ENCODE results near the gene ZBTB20.

ZBTB20 gene

DNA sequence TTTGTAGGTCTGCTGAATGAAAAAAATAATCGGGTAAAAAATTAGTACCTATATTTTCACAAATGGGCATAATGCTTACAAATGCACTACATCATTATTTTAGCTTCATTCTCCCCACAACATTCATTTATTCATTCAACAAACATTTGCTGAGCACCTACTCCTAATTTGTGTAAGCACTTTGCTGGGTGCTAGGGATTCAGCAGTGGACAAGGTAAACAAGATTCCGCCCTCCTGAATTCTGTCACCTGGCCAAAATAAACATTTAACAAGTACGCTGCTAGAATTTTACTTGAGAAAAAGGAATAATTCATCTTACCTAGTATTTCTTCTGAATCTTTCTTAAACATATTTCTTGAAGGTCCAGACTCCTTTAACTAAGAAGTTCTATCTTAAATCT, 781.2 kb downstream of the ZBTB20 start:
- Histone ChIP-seq H3K27ac (replicated peaks) (no peak overlapping the region), H3K27me3 (ENCODE audit: insufficient read depth, poor library complexity, severe bottlenecking) (peaks cover 3% of the 10 kb centered on the region), H3K4me3 (replicated peaks; ENCODE audit: insufficient read depth, low read length) (no peak overlapping the region)
- TF ChIP-seq, protein P1, sequence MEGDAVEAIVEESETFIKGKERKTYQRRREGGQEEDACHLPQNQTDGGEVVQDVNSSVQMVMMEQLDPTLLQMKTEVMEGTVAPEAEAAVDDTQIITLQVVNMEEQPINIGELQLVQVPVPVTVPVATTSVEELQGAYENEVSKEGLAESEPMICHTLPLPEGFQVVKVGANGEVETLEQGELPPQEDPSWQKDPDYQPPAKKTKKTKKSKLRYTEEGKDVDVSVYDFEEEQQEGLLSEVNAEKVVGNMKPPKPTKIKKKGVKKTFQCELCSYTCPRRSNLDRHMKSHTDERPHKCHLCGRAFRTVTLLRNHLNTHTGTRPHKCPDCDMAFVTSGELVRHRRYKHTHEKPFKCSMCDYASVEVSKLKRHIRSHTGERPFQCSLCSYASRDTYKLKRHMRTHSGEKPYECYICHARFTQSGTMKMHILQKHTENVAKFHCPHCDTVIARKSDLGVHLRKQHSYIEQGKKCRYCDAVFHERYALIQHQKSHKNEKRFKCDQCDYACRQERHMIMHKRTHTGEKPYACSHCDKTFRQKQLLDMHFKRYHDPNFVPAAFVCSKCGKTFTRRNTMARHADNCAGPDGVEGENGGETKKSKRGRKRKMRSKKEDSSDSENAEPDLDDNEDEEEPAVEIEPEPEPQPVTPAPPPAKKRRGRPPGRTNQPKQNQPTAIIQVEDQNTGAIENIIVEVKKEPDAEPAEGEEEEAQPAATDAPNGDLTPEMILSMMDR (IDR thresholded peaks at IDR 0.05; ENCODE audit: insufficient read depth, low read length): no peak
- no peak for TF ChIP-seq GABPA (IDR thresholded peaks at IDR 0.05; ENCODE audit: low read depth)
- no peak for TF ChIP-seq POLR2AphosphoS5 (IDR thresholded peaks at IDR 0.05; ENCODE audit: low read depth)
- no peak for TF ChIP-seq SPI1 (IDR thresholded peaks at IDR 0.05; ENCODE audit: borderline replicate concordance, low read depth)
- TF ChIP-seq, protein P2, sequence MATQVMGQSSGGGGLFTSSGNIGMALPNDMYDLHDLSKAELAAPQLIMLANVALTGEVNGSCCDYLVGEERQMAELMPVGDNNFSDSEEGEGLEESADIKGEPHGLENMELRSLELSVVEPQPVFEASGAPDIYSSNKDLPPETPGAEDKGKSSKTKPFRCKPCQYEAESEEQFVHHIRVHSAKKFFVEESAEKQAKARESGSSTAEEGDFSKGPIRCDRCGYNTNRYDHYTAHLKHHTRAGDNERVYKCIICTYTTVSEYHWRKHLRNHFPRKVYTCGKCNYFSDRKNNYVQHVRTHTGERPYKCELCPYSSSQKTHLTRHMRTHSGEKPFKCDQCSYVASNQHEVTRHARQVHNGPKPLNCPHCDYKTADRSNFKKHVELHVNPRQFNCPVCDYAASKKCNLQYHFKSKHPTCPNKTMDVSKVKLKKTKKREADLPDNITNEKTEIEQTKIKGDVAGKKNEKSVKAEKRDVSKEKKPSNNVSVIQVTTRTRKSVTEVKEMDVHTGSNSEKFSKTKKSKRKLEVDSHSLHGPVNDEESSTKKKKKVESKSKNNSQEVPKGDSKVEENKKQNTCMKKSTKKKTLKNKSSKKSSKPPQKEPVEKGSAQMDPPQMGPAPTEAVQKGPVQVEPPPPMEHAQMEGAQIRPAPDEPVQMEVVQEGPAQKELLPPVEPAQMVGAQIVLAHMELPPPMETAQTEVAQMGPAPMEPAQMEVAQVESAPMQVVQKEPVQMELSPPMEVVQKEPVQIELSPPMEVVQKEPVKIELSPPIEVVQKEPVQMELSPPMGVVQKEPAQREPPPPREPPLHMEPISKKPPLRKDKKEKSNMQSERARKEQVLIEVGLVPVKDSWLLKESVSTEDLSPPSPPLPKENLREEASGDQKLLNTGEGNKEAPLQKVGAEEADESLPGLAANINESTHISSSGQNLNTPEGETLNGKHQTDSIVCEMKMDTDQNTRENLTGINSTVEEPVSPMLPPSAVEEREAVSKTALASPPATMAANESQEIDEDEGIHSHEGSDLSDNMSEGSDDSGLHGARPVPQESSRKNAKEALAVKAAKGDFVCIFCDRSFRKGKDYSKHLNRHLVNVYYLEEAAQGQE (IDR thresholded peaks at IDR 0.05; ENCODE audit: insufficient replicate concordance, low read depth): no peak
- DNase-seq (ENCODE audit: low read depth in 1 of 2, low spot score in 1 of 2): no peak

DNA sequence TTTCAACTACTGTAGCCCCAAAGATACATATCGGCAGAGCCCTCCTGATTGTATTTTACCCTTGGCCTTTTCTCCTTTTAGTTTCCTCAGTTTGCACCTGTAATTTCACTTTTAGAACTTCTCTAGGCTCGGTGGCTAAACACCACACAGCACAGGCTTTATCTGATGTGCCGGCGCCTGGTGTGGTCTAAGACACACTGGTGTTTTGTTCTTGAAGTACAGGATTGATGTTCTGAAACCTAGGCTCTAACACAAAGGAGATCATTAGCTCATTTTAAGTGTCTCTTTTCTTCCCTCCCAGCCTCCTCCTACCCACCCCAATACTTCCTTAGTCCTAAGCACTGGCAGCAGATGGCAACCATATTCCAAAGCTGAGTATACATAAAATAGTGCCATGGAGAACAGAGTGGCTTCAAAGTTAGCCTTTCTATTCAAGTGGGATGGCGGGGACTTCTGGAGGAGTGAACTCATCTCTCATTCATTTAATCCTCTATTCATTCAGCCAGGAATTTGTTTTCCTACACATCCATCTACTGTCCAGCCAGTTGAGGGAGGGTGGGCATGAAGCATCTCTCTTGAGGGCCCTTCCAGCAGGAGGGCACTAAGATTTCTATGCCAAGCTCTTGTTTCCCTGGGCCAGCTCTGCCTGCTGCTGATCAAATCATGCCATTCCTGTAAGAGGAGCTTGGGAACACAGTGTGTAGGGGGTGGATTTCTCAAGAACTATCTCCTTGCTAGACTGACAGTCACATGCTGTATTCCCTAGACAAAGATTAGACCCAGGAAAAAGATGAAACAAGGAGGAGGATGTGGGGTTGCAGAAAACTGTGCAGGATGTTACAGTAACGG, 782.1 kb downstream of the ZBTB20 start:
- Histone ChIP-seq H3K4me3 (replicated peaks; ENCODE audit: insufficient read depth, low read length) (no peak overlapping the region), H3K27me3 (ENCODE audit: insufficient read depth, poor library complexity, severe bottlenecking) (peaks cover 3% of the 10 kb centered on the region), H3K27ac (replicated peaks) (no peak overlapping the region)
- TF ChIP-seq, protein P2 (IDR thresholded peaks at IDR 0.05; ENCODE audit: insufficient replicate concordance, low read depth): no peak
- TF ChIP-seq GABPA (IDR thresholded peaks at IDR 0.05; ENCODE audit: low read depth): no peak
- TF ChIP-seq, protein P1 (IDR thresholded peaks at IDR 0.05; ENCODE audit: insufficient read depth, low read length): no peak
- TF ChIP-seq POLR2AphosphoS5 (IDR thresholded peaks at IDR 0.05; ENCODE audit: low read depth): no peak
- TF ChIP-seq SPI1 (IDR thresholded peaks at IDR 0.05; ENCODE audit: borderline replicate concordance, low read depth): no peak
- DNase-seq (ENCODE audit: low read depth in 1 of 2, low spot score in 1 of 2): no peak

DNA sequence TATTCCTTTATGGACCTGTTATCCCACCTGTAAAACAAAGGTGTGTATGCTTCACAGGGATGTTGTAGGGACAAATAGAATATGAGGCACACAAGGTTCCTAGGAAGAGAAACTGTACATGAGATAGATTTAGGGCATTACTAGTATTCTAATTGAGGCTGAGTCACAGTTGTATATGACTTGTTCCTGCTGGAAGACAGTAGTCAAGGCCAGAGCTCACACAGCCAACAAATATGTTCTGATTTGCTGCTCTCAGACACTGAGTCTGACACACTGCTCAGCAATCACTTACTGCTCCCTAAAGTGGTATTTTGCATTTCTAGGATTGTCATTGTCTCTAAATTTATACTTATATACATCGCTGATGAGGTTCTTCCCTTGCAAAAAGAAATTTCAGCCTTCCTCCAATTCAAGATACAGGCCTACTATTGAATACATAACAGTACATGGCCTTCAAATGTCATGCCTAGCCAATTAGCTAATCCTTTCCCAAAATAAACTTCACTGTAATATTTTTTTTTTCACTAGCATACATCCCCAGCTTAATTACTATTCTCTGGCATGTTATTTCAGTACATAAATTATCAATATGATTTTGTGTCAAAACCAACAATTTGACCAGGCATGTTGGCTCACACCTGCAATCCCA, 783.4 kb downstream of the ZBTB20 start:
- TF ChIP-seq, protein P1 (IDR thresholded peaks at IDR 0.05; ENCODE audit: insufficient read depth, low read length): no peak
- TF ChIP-seq, protein P2 (IDR thresholded peaks at IDR 0.05; ENCODE audit: insufficient replicate concordance, low read depth): no peak
- TF ChIP-seq SPI1 (IDR thresholded peaks at IDR 0.05; ENCODE audit: borderline replicate concordance, low read depth) (no peak), POLR2AphosphoS5 (IDR thresholded peaks at IDR 0.05; ENCODE audit: low read depth) (no peak), GABPA (IDR thresholded peaks at IDR 0.05; ENCODE audit: low read depth) (no peak)
- Histone ChIP-seq H3K4me3 (replicated peaks; ENCODE audit: insufficient read depth, low read length) (no peak overlapping the region), H3K27me3 (ENCODE audit: insufficient read depth, poor library complexity, severe bottlenecking) (peaks cover 3% of the 10 kb centered on the region), H3K27ac (replicated peaks) (no peak overlapping the region)
- DNase-seq (ENCODE audit: low read depth in 1 of 2, low spot score in 1 of 2): no peak
